ENCODE data around the gene GLI2. TPM values are rescaled to one million over a fixed set of nuclear protein-coding genes. Genes with fewer than 3 reads are reported as not detected.
A peak's percentile ranks its signal among the peaks of the same experiment; 100 is the strongest.

The GLI2 gene
- total RNA-seq, 1 donor = 22.5 TPM

DNA sequence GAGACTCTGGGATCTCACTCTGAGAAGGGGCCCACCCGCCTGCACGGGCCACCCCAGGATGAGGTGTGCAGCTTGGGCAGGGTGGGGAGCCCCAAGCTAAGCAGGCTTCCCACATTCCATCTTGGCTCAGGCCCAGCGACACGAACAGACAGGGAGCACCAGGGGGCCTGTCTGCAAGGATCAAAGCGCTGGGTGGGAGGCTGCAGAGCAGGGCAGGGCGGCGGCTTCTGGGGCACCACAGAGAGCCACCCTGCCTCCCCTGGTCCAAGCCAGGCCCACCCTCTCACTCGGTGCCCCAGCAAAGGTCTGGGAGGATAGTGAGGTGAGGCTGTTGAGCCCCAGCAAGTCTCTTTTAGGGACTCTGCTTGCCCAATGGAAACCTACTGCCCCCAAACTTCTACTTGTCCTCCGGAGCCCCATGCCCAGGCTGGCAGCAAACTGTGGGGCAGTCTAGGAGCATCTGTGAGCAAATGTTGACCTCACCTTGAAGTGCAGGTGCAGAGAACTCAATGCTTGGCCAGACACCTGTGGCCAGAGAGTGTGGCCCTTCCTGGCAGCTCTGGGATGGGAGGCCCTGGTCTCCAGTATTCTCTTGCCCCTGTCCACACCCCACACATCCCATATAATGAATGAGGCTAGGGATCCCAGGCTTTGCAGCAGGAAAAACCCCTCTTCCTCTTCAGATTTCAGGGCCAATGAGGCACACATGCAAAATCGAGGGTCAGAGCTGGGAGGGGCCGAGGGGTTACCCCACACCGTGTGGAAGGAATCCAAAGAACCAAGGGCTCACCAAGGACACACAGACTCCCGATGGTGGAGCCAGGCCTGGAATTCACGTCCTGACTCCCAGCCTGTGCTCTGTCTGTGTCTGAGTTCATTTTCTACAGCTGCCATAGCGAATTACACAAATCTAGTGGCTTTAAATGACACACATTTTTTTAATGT, 18.8 kb upstream of the GLI2 start:
- TF ChIP-seq, protein P1, sequence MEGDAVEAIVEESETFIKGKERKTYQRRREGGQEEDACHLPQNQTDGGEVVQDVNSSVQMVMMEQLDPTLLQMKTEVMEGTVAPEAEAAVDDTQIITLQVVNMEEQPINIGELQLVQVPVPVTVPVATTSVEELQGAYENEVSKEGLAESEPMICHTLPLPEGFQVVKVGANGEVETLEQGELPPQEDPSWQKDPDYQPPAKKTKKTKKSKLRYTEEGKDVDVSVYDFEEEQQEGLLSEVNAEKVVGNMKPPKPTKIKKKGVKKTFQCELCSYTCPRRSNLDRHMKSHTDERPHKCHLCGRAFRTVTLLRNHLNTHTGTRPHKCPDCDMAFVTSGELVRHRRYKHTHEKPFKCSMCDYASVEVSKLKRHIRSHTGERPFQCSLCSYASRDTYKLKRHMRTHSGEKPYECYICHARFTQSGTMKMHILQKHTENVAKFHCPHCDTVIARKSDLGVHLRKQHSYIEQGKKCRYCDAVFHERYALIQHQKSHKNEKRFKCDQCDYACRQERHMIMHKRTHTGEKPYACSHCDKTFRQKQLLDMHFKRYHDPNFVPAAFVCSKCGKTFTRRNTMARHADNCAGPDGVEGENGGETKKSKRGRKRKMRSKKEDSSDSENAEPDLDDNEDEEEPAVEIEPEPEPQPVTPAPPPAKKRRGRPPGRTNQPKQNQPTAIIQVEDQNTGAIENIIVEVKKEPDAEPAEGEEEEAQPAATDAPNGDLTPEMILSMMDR (IDR thresholded peaks at IDR 0.05; ENCODE audit: insufficient read depth, low read depth, low read length) = no peak
- DNase-seq (ENCODE audit: low read depth) = no peak

DNA sequence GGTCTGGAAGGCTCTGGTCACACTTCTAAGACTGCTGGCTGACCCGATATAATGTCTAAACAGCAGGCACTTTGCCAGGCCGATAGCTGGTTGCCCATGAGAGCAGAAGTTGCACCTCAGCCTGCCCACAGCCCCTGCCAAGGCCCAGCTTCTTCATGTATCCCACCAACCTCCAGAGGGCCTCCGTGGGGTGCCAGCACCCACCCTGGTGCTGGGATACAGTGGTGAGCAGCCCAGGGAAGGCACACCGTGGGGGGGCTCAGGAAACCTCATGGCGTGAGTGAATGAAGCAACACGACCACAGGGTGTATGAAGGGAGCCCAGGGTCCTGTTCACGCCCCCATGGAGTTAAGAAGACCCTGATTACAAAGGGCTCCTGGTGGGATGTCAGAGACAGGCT, 16.2 kb upstream of the GLI2 start:
- TF ChIP-seq, protein P1 (IDR thresholded peaks at IDR 0.05; ENCODE audit: insufficient read depth, low read depth, low read length) = no peak
- no peak for DNase-seq (ENCODE audit: low read depth)
- no peak overlapping the region for H3K4me3 ChIP-seq (ENCODE audit: low read depth, low read length)

More for the DNA sequence above, 18.8 kb upstream of the GLI2 start:
- no peak overlapping the region for H3K4me3 ChIP-seq (ENCODE audit: low read depth, low read length)

DNA sequence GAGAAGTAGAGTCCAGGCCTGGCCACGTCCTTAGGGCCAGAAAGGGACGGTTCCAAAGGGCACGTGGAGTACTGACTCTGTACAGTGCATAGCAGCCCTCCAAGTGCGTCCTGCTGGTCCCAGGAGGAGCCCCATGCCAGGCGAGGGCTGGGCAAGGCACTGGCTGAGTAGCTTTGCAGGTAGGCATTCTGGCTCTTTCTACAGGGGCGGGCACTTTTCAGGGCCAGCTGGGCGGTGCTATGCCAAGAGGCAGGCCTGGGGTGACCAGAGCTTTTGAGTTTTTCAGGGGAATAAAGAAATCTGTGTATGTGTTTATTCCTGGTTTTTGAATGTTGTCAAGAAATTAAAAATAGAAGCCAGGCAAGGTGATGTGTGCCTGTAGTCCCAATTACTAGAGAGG, 15.4 kb upstream of the GLI2 start:
- DNase-seq (ENCODE audit: low read depth) = no peak
- TF ChIP-seq, protein P1 (IDR thresholded peaks at IDR 0.05; ENCODE audit: insufficient read depth, low read depth, low read length) = no peak

DNA sequence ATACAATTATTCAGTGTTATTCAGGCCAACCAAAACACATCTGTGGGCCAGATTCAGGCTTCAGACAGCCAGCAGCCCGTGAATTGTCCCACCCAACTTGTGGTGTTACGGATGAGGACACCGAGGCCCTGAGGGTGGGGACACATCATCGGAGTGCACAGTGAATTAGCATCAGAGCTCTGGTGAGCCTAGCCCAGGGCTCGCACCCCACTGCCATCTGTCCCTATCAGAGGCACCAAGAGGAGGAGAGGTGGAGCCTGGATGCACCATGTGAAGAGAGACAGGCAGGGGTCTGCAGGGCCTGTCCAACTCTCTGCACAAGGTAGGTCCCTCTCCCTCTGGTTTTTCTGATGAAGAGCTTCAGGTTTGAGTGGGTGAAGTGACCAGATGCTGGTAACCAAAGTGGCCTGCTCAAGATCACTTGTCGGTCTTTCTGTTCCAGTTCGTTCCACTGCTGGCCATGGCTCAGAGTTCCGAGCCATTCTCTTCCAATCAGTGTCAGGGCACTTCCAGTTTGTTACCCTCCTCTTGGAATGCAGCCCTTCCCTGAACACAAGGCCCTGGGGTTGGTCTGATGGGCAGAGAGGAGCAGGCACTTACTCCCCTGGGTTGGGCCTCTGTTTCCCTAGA, 14.8 kb upstream of the GLI2 start:
- no peak for DNase-seq (ENCODE audit: low read depth)
- no peak overlapping the region for H3K4me3 ChIP-seq (ENCODE audit: low read depth, low read length)
- TF ChIP-seq, protein P1 (IDR thresholded peaks at IDR 0.05; ENCODE audit: insufficient read depth, low read depth, low read length) = no peak

More for the DNA sequence above, 15.4 kb upstream of the GLI2 start:
- H3K4me3 ChIP-seq (ENCODE audit: low read depth, low read length) = no peak overlapping the region

DNA sequence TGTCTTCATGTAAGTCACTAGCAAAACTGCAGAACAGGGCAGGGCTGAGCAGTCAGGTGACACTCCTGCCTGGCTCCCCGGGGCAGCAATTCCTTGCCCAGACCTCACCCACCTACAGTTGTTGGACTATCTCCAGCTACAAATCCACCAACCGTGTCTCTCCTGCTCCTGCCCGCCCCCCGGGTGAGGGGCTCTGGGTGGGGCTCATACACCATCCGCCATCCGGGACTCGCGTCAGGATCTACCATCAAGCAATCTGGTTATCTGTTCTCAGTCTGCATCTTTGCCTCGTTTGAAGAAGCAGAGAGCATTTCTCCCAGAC, 13.5 kb upstream of the GLI2 start:
- TF ChIP-seq, protein P1 (IDR thresholded peaks at IDR 0.05; ENCODE audit: insufficient read depth, low read depth, low read length) = no peak
- DNase-seq (ENCODE audit: low read depth) = no peak
- H3K4me3 ChIP-seq (ENCODE audit: low read depth, low read length) = no peak overlapping the region

DNA sequence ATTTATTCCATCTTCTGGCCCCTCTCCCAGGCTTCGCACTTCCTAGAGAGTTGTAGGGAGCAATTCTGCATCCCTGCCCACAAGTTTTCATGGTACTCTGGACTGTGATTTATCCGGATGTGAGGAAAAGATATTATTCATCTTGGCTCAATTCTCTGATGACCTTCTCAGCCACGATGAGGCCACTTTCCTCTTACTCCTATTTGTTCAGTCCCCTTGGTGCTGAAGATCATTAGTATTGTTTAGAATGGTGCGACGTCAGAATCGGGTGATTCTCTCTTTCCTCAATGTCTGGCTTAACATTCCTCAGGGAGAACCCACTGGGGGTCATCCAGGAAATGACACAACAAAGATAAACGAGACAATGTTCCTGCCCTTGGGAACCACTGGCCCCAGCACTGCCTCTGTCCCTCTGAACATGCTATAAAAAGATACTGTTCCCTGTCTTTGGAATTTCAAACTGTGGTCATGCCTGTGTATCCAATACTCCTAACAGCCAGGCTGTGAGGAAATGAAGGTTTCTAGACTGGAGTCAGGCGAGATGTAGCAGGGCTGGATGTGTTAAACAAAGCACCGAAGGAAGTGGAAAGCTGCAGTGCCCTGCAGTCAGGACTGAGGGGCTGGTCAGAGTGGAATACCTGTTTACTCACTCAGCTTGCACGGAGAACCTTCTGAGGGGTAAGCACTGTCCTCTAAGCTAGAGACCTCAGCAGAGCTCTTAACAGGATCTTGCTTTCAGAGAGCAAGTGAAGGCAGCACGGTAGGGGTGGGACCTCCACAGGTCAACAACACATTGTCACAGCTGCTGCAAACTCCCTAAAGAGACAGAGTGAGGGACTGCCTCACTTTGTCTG, 12.9 kb upstream of the GLI2 start:
- TF ChIP-seq, protein P1 (IDR thresholded peaks at IDR 0.05; ENCODE audit: insufficient read depth, low read depth, low read length) = no peak
- no peak overlapping the region for H3K4me3 ChIP-seq (ENCODE audit: low read depth, low read length)
- DNase-seq (ENCODE audit: low read depth) = peak; percentile 84

Data from fibroblast of villous mesenchyme (primary cell).